Endodermal cell (in vitro differentiated cells): ENCODE results near the gene FMNL2. TPM values are rescaled to one million over a fixed set of nuclear protein-coding genes. Genes with fewer than 3 reads are reported as not detected.

ENCODE experiments used
- DNase-seq: peaks from one replicate; pipeline ENCODE4 v3.0.0-alpha.2; 2017
- H3K27ac ChIP-seq: 2 replicates; pipeline ENCODE4 v1.5.1; 2013; ENCODE audit warnings: mild to moderate bottlenecking, low read depth, low read length, moderate library complexity
- H3K27me3 ChIP-seq: 2 replicates; pipeline ENCODE4 v1.6.1; 2013; ENCODE audit warnings: mild to moderate bottlenecking, low read length, moderate library complexity; ENCODE audit not compliant: insufficient read depth, control insufficient read depth, poor library complexity, severe bottlenecking
- H3K36me3 ChIP-seq: 2 replicates; pipeline ENCODE4 v1.7.0; 2013; ENCODE audit warnings: mild to moderate bottlenecking, low read length, moderate library complexity; ENCODE audit not compliant: control insufficient read depth, insufficient read depth
- H3K4me1 ChIP-seq: one replicate; pipeline ENCODE4 v1.7.0; 2013; ENCODE audit warnings: low read length; ENCODE audit not compliant: control insufficient read depth, insufficient read depth
- H3K4me3 ChIP-seq: 2 replicates; pipeline ENCODE4 v1.5.1; 2013; ENCODE audit warnings: mild to moderate bottlenecking, low read length, moderate library complexity
- H3K9ac ChIP-seq: 2 replicates; pipeline ENCODE4 v1.6.1; 2013; ENCODE audit warnings: mild to moderate bottlenecking, low read length, moderate library complexity; ENCODE audit not compliant: poor library complexity, severe bottlenecking; ENCODE audit errors: extremely low read depth
- H3K9me3 ChIP-seq: 2 replicates; pipeline ENCODE4 v1.6.1; 2013; ENCODE audit warnings: mild to moderate bottlenecking, low read length, moderate library complexity; ENCODE audit not compliant: control insufficient read depth
- H3K27ac Mint-ChIP-seq: 2 replicates; pipeline ENCODE4 v1.8.0; 2020; ENCODE audit warnings: mixed read lengths
- H3K27me3 Mint-ChIP-seq: 2 replicates; pipeline ENCODE4 v1.8.0; 2021; ENCODE audit warnings: mild to moderate bottlenecking, mixed read lengths; ENCODE audit not compliant: insufficient read depth
- H3K36me3 Mint-ChIP-seq: 2 replicates; pipeline ENCODE4 v1.8.0; 2020; ENCODE audit warnings: low read depth, mixed read lengths
- H3K4me1 Mint-ChIP-seq: 2 replicates; pipeline ENCODE4 v1.8.0; 2020; ENCODE audit warnings: mixed read lengths
- H3K4me3 Mint-ChIP-seq: 2 replicates; pipeline ENCODE4 v1.8.0; 2020; ENCODE audit warnings: mild to moderate bottlenecking, moderate library complexity, mixed read lengths
- H3K9me3 Mint-ChIP-seq: 2 replicates; pipeline ENCODE4 v1.8.0; 2020; ENCODE audit warnings: mild to moderate bottlenecking, mixed read lengths
- CTCF ChIP-seq: fragments of 200-600 bp; sonication (generic); conservative IDR thresholded peaks from 2 replicates; pipeline ENCODE4 v1.5.0; 2021; ENCODE audit warnings: antibody characterized with exemption, mild to moderate bottlenecking
- WGBS, 2 experiments: methylation state at CpG; one replicate each; pipeline versions ENCODE4 v1.1.5 to v1.1.7; 2013; ENCODE audit warnings: missing lambda C conversion rate in 2 of 2, mixed read lengths in 1 of 2; ENCODE audit not compliant: insufficient coverage in 1 of 2, insufficient read length in 1 of 2; 5-methylcytosine and 5-hydroxymethylcytosine counted together
- total RNA-seq, 2 donors: library from RNA; stranded (reverse); fragmentation: NEBNext Ultra II Directional in 1 of 2; extraction: Animal tissue kit (Norgen Biotek cat#: 25700) in 1 of 2; gene quantifications; 2 replicates in 1 of 2; 3 replicates in 1 of 2; pipeline ENCODE4 v1.2.1, GENCODE V29; 2021

Gene FMNL2
- total RNA-seq, 2 donors from 2014 or later, result 49.4 to 51.8 TPM

GRCh38 chr2:152408254-152408653 lies 73.3 kb downstream of the FMNL2 start:
- peaks cover 72% of the 10 kb centered on the region for H3K4me1 Mint-ChIP-seq
- WGBS, 2 experiments, result 98 to 100% methylated on average over 1 to 3 of the region's 3 CpGs
- H3K27ac Mint-ChIP-seq, result no peak overlapping the region

GRCh38 chr2:152409386-152410164 lies 74.6 kb downstream of the FMNL2 start:
- no peak overlapping the region for H3K4me3 Mint-ChIP-seq
- H3K4me3 ChIP-seq, result no peak overlapping the region
- no peaks in the 10 kb centered on the region for H3K27me3 ChIP-seq
- TF ChIP-seq CTCF, result no peak
- H3K27me3 Mint-ChIP-seq, result no peaks in the 10 kb centered on the region
- H3K27ac ChIP-seq, result no peak overlapping the region
- H3K36me3 Mint-ChIP-seq, result no peaks in the 10 kb centered on the region
- H3K36me3 ChIP-seq, result no peaks in the 10 kb centered on the region
- H3K9ac ChIP-seq, result no peak overlapping the region
- no peak for DNase-seq
- peaks cover 82% of the 10 kb centered on the region for H3K4me1 Mint-ChIP-seq
- H3K4me1 ChIP-seq, result peaks cover 26% of the 10 kb centered on the region
- 98% methylated on average over 6 of the region's 6 CpGs for WGBS, 2 experiments
- no peak overlapping the region for H3K27ac Mint-ChIP-seq
- H3K9me3 Mint-ChIP-seq, result no peaks in the 10 kb centered on the region
- H3K9me3 ChIP-seq, result no peaks in the 10 kb centered on the region

More at GRCh38 chr2:152408254-152408653, 73.3 kb downstream of the FMNL2 start:
- Histone ChIP-seq H3K27ac (no peak overlapping the region), H3K36me3 (no peaks in the 10 kb centered on the region), H3K4me1 (peaks cover 26% of the 10 kb centered on the region), H3K4me3 (no peak overlapping the region), H3K27me3 (no peaks in the 10 kb centered on the region), H3K9me3 (no peaks in the 10 kb centered on the region), H3K9ac (no peak overlapping the region)
- no peak for DNase-seq
- Mint-ChIP-seq H3K36me3 (no peaks in the 10 kb centered on the region), H3K27me3 (no peaks in the 10 kb centered on the region), H3K4me3 (no peak overlapping the region), H3K9me3 (no peaks in the 10 kb centered on the region)
- no peak for TF ChIP-seq CTCF

GRCh38 chr2:152410165-152410597 lies 75.2 kb downstream of the FMNL2 start:
- no peak for TF ChIP-seq CTCF
- Mint-ChIP-seq H3K4me3 (no peak overlapping the region), H3K4me1 (peaks cover 84% of the 10 kb centered on the region), H3K9me3 (no peaks in the 10 kb centered on the region), H3K36me3 (no peaks in the 10 kb centered on the region), H3K27ac (no peak overlapping the region), H3K27me3 (no peaks in the 10 kb centered on the region)
- Histone ChIP-seq H3K4me3 (no peak overlapping the region), H3K36me3 (no peaks in the 10 kb centered on the region), H3K27me3 (no peaks in the 10 kb centered on the region), H3K9me3 (no peaks in the 10 kb centered on the region), H3K4me1 (peaks cover 26% of the 10 kb centered on the region), H3K9ac (no peak overlapping the region), H3K27ac (no peak overlapping the region)
- DNase-seq, result no peak
- WGBS, 2 experiments, result 93 to 100% methylated on average over 1 to 2 of the region's 2 CpGs
